HG02885 (cell line): Measurements from ENCODE around the gene DLG2.
"Not testable (repeated sequence)": the region's sequence is repeated elsewhere in the genome, so short reads cannot be mapped to it uniquely, and the experiment has no call there.

Experiments
- ATAC-seq: cut with Tn5 transposase; IDR thresholded peaks from one replicate; pipeline ENCODE4 v1.9.1; 2021; ENCODE audit warnings: mild to moderate bottlenecking; ENCODE audit not compliant: unreplicated experiment, poor library complexity

The DLG2 gene

DNA sequence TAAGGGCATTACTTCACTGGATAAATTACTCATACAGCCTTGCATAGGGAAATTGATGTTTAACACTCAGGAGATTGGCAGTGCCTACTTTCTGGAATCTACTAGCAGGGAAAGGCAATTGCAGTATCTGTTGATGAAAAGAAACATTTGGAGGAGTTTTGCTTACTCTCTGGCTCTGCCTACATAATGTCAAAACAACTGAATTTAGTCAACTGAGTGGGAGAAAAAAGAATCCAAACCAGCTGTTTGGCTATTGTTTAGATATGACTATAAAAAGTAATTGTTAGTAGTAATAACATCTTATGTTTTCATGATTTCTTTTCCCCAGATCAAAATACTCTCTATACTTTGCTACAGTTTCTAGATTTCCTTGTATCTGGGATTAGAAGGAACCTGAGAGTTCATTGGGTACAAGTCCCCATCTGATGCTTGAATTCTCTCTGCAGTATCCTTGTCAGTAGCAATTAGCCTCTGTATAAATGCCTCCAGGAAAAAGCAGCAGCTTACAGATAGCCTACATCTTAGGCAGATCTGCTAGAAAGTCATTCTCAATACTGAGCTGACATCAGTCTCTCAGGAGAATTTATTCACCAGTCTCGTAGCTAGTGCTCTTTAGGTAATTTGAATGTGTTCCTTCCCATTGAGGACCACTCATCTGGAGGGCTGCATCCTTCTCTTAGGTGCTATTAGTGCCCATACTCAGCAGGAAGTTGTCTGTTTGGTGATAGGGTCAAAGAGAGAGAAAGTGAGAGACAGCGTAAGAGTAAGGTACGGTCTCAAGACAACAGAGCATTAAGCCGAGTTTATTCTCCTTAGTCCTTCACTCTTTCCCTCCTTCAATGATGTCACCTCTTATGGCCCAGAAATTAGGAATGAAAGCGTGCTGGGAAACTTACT is 2155.1 kb downstream of the DLG2 start:
- no peak for ATAC-seq

DNA sequence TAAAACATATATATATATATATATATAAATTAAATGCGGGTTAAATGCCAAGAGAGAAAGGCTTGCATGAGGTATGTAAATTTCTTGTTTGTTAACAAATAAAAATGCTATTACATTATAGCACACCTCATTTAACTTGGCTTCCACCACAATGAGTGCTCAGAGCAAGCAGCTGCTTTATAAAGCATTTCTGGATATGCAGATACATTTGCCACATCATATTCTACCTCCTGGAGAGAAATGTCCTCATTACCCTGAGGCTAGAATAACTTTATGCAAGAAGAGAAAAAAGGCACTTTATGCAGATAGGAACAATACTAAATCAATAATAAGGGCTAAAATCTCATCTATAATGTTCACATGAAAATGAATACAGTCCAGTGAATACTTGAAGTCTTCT is 2159.3 kb downstream of the DLG2 start:
- no peak for ATAC-seq

DNA sequence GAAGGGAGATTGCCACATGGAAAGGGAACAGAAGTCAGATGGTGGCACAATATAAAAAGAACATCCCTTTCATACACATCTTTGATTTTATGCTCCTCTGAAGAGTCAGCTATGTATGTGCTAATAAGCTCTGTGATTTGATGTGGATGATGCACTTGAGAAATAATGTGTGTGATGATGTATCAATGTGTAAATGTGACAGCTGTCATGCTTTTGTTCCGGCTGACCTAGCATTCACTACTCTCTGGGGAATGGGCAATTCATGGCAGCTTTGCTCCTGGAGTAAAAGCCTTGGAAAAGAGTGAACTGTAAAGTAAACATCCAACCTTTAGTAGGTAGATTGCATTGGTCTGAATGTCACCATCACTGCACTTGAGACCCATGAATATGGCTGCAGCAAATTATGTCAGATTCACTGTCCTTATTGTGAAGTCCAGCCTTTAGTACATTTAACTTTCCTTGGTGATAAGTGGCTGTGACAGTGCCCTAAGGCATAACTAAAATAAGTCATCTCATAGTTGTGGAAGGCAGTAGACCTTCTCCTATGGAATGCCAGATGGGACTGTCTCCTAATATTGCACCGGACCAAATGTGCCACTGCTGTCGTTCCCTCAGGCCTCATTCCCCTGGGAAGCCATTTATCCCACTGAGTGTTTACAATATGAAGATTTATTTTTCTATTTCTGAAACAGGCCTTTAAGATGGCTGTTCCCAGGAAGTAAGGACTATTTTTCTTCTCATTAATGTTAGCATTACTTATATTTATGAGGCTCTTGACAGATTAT is 2162.8 kb downstream of the DLG2 start:
- no peak for ATAC-seq

DNA sequence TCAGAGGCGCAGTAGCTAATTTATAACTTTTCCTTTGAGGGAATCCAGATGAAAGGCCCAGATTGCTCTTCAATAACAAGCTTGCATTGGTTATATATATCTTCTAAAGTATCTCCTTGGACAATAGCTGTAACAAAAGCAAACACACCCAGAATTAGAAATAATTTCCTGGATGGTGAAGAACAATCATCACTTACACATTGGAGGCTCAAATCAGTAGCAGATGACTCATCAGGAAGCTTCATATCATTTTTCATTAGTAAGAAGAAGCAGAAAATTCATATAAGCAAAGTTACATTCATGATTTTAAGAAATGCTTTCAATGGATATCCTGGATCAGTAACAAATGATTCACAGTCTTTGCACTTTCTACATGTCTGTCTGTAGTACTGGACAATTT is 2167.3 kb downstream of the DLG2 start:
- no peak for ATAC-seq

DNA sequence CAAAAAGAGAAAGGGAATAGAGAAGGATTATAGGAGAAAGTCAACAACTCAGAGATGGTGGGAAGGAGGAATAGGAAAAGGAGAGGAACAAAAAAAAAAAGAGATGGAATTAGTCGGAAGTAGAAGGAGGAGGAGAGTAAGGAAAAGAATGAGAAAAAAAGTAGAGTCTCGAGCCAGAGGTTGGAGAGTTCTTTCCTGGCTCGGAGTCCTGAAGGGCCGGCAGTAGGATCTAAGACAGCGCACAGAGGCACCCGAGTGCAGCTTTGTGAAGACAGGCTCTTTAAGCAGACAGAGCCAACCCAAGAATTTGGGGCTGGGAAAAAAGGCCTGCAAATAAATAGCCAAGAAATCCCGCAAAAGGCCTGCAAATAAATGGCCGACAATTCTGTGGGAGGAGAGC is 2170.6 kb downstream of the DLG2 start:
- no peak for ATAC-seq

DNA sequence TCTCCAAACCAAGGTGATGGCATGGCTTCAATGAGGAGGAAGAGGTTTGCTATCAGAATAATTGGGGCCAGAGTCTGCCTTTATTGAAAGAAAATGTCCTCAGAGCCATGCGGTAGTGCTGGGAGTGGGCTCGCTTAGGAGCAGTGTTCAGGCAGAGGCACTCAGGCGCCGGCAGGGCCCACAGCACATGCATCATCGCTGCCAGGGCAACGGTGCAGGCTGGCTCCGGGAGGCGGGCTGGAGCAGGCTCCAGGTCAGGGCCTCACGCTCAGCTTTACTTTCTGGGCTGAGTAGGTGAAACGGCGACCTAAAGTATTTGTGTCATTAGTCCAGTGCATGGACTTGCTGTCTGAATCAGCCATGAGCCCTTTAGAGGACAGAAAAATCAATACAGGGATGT is 2171.1 kb downstream of the DLG2 start:
- ATAC-seq: no peak

DNA sequence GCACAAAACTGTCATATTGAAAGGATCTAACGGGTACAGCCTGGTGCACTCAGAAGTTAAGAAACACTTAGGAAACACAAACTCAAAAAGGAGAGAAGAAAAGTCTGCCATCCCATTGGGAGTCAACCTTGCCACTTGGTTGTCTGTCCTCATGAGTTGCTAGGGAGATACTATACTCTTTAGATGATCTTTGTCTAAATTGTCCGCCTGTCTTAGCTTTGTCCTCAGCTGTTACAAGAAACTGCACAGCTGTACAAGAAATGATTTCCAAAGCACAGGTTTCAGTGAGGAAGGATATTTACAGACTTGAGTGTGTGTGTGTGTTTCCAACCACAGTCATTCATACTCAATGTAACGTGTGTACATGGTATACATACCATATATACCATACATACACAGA is 2171.8 kb downstream of the DLG2 start:
- no peak for ATAC-seq

DNA sequence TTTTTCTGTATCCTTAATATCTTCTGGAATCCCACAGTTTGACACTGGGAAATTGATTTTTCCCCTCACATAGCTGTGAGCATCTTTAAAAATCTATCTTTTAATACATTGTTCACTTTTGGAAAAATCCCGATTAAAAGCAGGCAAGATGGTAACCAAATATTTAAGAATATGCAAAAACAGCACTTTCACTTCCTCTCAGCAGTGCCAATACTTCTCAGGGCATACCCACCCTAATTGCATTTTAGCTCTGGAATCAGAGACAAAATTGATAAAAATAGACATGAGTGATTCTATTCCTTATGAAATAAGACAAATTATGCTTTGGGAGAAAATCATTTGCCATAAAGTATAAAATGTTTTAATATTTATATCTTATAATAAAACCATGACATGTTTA is 2172.5 kb downstream of the DLG2 start:
- no peak for ATAC-seq

DNA sequence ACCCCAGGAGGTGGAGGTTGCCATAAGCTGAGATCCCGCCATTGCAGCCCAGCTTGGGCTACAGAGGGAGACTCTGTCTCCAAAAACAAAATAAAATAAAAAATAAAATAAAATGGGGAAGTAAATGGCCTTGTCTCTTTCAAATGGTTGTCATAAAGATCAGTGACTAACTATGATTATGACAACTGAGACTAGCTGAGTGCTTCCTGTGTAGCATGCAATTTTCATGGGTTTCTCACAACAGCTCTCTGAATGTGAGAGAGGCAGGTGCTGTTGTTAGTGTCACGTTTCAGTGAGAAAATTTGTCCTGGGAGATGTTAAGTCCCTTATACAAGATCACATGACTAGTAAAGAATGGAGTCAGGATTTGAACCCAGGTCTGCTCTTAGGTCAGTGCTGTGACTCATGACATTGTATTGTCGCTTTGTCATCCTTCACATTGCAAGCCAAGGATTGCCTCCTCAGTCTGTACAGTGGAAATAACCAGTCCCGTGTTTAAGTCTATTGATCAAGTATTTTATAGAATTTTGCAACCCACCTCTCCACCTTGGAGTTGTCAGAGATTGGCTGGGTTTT is 2177.7 kb downstream of the DLG2 start:
- peak; percentile 58 for ATAC-seq

DNA sequence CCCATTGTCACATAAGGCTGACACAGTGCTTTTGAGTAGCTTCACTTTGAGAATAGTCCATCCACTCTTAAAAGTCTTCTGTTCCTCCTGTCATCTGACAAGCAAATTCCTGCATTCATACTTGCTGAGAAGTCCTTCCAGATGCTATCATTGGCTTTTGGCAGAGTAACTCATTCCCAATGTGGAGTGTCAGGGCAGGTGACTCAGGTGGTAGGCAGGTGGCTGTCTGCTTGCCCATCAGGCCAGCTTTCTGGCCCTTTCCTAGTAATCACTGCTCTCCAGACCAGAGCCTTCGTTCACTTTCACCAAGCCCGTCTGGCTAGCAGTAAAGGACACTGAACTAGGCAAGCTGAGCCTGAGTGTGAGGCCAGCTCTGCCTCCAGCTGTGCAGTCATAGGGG is 2178.5 kb downstream of the DLG2 start:
- no peak for ATAC-seq

DNA sequence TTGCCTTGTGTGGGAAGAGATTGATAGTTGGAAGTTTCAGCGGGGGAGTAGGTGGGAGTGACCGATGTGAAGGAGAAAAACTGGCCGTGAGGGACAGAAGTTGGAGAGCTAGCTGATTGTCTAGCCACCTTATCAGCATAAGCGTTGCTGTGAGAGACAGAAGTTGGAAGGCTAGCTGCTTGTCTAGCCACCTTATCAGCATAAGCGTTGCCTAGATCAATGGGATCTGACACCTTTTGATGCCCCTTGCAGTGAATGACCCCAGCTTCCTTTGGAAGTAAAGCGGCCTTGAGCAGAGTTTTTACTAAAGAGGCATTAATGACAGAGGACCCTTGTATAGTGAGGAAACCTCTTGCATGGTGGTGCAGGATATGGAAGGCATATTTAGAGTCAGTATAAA is 2183.3 kb downstream of the DLG2 start:
- ATAC-seq: not testable (repeated sequence)

DNA sequence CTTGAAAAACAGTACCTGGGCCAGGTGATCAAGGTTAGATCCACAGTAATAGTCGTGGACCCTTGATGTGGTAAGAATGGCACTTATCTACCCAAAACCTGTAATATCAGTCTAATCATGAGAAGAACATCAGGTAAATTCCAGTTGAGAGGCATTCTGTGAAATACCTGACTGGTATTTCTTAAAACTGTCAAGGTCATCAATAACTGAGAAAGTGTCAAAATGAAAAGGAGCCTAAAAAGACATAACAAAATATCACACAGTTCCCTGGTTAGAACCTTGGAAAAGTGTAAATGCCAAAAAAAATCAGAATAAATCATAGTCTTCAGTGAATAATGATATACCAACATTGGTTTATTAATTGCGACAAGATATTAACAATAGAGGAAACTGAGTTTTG is 2185.5 kb downstream of the DLG2 start:
- no peak for ATAC-seq

DNA sequence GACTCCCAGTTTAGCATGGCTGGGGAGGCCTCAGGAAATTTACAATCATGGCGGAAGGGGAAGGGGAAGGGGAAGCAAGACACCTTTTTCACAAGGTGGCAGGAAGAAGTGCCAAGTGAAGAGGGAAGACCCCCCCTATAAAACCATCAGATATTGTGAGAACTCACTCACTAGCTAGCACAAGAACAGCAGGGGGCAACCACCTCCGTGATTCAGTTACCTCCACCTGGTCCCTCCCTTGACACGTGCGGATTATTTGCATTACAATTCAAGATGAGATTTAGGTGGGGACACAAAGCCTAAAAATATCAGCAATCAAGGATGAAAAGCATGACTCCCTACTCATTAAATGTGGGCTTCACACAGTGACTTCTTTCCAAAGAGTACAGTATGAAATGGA is 2186.0 kb downstream of the DLG2 start:
- ATAC-seq: no peak

DNA sequence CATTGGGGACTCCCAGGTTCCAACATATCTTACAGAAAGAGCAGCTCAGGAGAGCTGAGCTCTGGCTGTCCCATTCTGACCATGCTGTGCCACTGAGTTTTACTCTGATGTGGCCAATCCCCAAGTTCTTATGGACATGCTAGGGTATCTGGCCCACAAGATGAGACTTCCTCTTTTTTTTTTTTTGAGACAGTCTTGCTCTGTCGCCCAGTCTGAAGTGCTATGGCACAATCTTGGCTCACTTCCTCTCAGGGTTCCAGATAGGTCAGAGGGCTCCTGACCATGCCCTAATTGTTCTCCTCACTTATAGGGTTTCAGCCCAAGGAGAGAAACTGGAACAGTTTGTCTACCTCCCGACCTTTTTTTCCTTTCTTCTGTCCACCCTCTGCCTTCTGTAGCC is 2188.7 kb downstream of the DLG2 start:
- no peak for ATAC-seq

DNA sequence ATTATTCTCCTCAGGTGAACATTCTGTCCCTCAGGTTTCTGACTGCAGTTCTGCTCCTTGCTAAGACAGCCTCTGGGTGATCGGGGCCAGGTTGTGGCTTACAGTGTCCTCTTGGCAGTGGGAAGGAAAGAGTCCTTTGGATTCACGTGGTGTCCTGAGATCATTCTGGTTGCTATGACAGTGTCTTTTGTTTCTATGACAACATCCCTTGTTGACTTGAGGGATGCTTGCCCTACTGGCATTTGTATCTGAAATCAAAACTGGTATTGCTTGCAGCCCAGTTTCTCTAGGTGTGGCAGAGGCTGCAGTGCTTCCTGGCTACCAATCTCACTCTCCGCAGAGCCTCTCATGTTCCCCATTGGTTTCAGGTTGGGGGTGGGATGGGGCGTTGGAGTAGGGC is 2189.2 kb downstream of the DLG2 start:
- no peak for ATAC-seq

DNA sequence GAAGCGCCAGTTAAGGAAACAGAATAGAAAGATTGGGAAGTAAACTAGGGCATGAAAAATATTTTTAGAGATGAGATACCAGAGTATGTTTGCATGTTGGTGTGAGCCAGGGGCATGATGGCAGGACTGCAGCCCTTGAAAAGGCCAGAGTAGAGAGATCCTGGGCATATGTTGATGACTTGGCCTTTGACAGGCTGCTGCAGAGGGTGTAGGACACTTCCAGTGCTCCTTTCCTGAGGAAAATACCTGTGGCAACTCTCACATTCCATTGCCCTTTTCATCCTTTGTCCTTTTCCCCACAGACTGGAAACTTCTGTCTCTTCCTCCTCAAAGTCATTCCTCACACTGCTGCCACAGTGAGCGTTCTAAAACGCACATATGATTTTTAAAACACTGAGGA is 2190.3 kb downstream of the DLG2 start:
- ATAC-seq: no peak

DNA sequence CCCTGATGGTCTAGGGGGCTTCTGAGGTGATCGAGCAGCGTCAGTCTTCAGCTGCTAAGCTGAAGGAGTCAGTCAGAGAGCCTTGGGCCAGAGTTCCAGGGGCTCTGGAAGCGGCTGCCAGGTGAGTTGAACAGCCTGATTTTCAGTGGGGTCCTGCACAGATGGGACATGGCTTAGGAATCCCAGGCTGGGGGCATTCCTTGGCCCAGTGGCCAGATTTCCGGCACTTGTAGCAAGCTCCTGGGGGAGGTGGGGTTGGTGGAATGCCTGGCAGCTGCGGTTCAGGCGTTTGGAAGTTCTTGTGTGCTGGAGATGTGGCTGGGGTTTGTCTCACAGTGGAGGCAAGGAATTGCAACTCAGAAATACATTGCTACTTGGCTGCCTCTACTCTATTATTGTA is 2192.3 kb downstream of the DLG2 start:
- ATAC-seq: not testable (repeated sequence)

DNA sequence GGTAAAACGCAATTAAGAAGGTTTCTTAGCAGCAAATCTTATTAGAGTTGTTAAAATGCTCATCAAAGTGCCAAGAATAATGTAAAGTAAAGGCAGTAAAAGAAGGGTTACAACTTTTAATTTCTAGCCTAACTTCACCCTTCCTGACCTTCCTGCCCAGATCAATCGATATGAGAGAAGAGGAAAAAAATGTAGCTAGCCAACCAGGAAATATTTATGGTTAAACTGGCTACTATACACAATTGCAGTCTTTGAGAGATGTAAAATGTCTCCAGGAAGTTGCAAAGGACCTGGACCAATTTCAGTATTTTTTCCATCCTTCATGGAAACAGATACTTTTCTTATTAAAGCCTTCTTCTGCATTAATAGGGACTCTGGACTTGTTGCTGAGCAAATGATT is 2199.2 kb downstream of the DLG2 start:
- ATAC-seq: no peak

DNA sequence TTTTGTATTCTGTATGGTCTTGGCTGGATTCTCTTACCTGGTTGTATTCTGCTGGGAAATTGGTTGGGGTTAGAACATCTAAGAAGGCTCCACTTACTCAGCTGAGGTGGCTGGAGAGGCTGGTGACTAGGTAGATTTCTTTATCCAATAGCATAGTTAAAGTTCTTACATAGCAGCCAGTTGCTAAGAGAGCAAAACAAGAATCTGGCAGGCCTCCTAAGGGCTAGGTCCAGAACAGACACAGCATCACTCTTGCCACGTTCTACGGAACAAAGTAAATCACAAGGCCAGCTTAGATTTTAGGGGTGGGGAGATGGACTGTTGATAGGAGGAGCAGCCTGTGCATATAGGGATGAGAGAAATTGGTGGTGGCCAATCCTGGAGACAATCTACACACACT is 2199.6 kb downstream of the DLG2 start:
- ATAC-seq: no peak

DNA sequence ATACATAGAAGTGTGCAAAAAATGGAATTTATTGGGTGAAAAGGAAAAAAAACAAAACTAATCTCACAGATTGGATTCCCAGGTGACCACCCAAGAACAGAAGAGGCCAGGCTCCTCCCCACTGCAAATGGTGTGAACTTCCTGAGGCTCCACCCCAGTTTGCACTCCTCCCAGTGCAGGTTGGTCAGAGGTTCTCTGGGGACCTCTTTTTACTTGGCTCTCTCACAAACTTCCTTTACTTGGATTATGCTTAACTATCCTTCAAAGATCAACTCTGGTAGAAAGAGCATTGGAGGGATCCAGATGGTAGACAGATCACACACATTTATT is 2202.0 kb downstream of the DLG2 start:
- ATAC-seq: no peak

DNA sequence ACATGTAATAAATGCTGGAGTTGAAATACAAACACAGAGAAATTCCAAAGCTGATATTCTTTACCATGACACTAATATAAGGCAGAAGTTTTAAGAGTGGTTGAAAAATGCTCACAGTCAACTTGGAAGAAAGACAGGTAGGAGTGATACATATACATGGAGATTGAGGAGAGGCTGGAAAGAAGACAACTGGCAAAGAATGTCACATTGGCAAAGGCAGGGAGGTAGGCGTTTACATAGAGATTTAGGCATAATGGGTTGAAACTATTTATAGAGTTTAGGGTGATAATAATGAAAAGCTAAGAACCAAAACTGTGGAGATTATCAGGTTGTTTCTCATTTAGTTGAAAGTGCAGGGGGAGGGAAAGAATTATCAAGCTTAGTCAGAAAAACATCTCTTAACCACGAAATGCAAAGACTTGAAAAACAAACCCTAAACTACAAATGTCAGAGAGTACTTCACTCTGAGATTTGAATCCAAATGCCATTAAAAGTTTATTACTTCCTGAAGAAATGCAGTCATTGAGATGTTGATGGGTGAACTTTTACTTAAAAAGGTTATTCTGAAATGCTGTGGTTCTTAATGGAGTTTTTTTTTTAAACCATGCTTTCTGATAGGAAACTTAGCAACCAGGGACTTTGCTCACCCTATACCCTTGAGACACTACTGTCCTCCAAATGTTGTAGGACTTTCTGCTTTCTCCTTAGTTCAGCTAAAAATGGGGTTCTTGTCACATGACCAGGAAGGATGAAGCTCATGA is 2202.6 kb downstream of the DLG2 start:
- no peak for ATAC-seq
